Spinal cord (tissue), 10 donors: Measurements from ENCODE around the gene C19orf73. TPM values are rescaled to one million over a fixed set of nuclear protein-coding genes. Genes with fewer than 3 reads are reported as not detected.
A peak's percentile ranks its signal among the peaks of the same experiment; 100 is the strongest.

Experiments
- DNase-seq, 6 donors: peaks; one replicate each; pipeline versions ENCODE4 v3.0.0 to v3.0.0-alpha.2; 2013 to 2015; ENCODE audit warnings: low spot score in 6 of 6, low read depth in 4 of 6
- H3K27ac ChIP-seq: one replicate; pipeline ENCODE4 v1.5.1; 2013; ENCODE audit warnings: low read depth, low read length, control low read depth
- H3K27me3 ChIP-seq: one replicate; pipeline ENCODE4 v1.6.1; 2013; ENCODE audit warnings: low read length; ENCODE audit not compliant: control insufficient read depth, insufficient read depth
- H3K36me3 ChIP-seq: one replicate; pipeline ENCODE4 v1.6.1; 2013; ENCODE audit warnings: low read length; ENCODE audit not compliant: control insufficient read depth, insufficient read depth
- H3K4me1 ChIP-seq: one replicate; pipeline ENCODE4 v1.6.1; 2013; ENCODE audit warnings: low read length; ENCODE audit not compliant: control insufficient read depth, insufficient read depth
- H3K4me3 ChIP-seq: one replicate; pipeline ENCODE4 v1.5.1; 2013; ENCODE audit warnings: low read depth, low read length, control low read depth
- H3K9me3 ChIP-seq: one replicate; pipeline ENCODE4 v1.6.1; 2013; ENCODE audit warnings: low read length; ENCODE audit not compliant: control insufficient read depth, insufficient read depth
- WGBS: methylation state at CpG from one replicate; pipeline ENCODE4 v1.1.5; 2013; ENCODE audit warnings: missing lambda C conversion rate; ENCODE audit not compliant: insufficient coverage; 5-methylcytosine and 5-hydroxymethylcytosine counted together
- long read RNA-seq, 4 donors: transcript quantifications; one replicate each; lab custom pipeline, GENCODE V29; 2026
- polyA plus RNA-seq, 2 donors: library from polyadenylated mRNA; unstranded; fragments of 120-200 nt; gene quantifications; one replicate each; pipeline ENCODE4 v1.2.1, GENCODE V29; 2013; ENCODE audit not compliant: insufficient read length in 2 of 2
- total RNA-seq, 2 donors: library from RNA; depleted of rRNA in 1 of 2; stranded (reverse); fragments of 120-200 nt in 1 of 2; fragments of >200 nt in 1 of 2; gene quantifications; one replicate each; pipeline versions ENCODE4 v1.2.3 to v1.2.4, GENCODE V29; 2013 to 2014
- donor health status: healthy.

C19orf73 gene
- 1 to 10 TPM in 1 of 2 donors, under 1 TPM in 1; 0.40 to 3.1 TPM for total RNA-seq
- 1 to 10 TPM; 2.3 to 3.1 TPM for polyA plus RNA-seq
- long read RNA-seq, donor 1, transcript C19orf73-201 (1 exons, 744 nt): major isoform, 9 of 28 reads
- long read RNA-seq, donor 1, partial matches to known transcripts: 19 of 28 reads
- long read RNA-seq, donor 1, other reads (novel, unspliced or antisense): 0 of 28 reads
- long read RNA-seq, donor 2, partial matches to known transcripts: 16 of 43 reads
- long read RNA-seq, donor 2, other reads (novel, unspliced or antisense): 25 of 43 reads
- long read RNA-seq, donor 3, transcript C19orf73-201 (1 exons, 744 nt): major isoform, 8 of 8 reads
- long read RNA-seq, donor 3, partial matches to known transcripts: 0 of 8 reads
- long read RNA-seq, donor 3, other reads (novel, unspliced or antisense): 0 of 8 reads
- long read RNA-seq, donor 4, partial matches to known transcripts: 0 of 1 reads
- long read RNA-seq, donor 4, other reads (novel, unspliced or antisense): 0 of 1 reads

DNA sequence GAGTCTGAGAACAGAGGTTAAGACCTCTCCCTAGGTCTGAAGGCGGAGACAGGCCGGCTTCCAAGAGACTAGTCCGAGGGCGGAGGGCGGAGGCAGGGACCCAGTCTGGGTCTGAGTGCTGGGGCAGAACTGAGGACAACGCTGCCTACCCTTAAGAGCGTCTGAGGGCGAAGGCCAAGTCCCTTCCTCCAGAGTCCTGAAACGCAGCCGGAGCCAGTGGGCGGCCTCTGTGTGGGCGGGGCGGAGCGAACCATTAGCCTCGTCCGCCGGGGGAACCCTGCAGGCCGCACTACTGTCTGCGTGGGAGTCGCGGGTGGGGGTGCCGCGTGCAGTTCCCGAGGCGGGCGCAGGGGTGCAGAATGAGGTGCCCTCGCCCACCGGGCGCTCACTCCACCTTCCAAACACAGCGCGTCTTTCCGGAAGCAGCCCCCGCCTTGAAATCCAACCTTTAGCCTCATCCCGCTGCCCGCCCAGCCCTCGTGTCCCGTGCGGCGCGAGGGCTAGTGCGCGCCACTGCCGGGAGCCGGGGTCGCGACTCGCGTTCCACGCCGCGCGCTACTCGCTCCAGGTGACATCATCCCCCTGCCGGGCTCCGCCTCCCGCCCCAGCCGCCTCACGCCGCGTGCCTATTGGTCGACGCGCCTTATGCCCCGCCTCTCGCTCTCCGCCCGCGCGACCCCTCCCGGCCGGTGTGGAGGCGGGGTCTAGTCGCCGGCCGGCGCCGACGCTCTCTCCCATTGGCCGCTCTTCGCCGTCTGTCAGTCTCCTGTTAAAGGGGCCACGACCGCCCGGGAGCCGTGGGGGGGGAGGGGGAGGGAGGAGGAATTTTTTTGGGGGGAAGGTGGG, at the start of gene C19orf73:
C19orf73 (minus strand) TSS at position 579 of the 846 bp plus-strand sequence; CDS start at position 458, 121 bp downstream.
- Histone ChIP-seq H3K36me3 (peaks cover 18% of the 10 kb centered on the region), H3K4me1 (peaks cover 44% of the 10 kb centered on the region), H3K27ac (peak within 1 kb of the TSS; percentile 93), H3K4me3 (peak within 1 kb of the TSS; percentile 71), H3K27me3 (peaks cover 5% of the 10 kb centered on the region), H3K9me3 (no peaks in the 10 kb centered on the region)
- WGBS: under 1% methylated on average over 85 of the region's 85 CpGs
- DNase-seq: peak in 5 of 6 donors; percentile 89 to 99 (median 93)

DNA sequence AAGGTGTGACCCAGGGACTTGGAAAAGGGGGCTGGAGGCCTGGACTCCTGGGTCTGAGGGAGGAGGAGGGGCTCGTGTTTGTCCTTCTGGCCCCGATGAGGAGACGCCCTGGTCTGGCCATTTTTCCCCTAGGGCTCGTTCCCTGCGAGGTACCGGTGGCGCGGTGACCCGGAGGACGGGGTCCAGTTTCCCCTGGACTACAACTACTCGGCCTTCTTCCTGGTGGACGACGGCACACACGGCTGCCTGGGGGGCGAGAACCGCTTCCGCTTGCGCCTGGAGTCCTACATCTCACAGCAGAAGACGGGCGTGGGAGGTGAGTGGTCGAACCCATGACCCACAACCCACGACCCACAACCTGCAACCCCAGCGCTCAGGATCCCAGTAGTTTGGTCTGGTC, 49.5 kb upstream of the C19orf73 start:
- Histone ChIP-seq H3K4me1 (peaks cover 12% of the 10 kb centered on the region), H3K27ac (no peak overlapping the region), H3K4me3 (no peak overlapping the region), H3K27me3 (peaks cover 14% of the 10 kb centered on the region), H3K9me3 (no peaks in the 10 kb centered on the region), H3K36me3 (peaks cover 30% of the 10 kb centered on the region)
- no peak for DNase-seq
- 90% methylated on average over 10 of the region's 23 CpGs for WGBS

- Histone ChIP-seq H3K4me1 (peaks cover 12% of the 10 kb centered on the region), H3K9me3 (no peaks in the 10 kb centered on the region), H3K36me3 (peaks cover 26% of the 10 kb centered on the region), H3K27ac (no peak overlapping the region), H3K27me3 (peaks cover 14% of the 10 kb centered on the region), H3K4me3 (no peak overlapping the region)
- WGBS: 36% methylated on average over 14 of the region's 25 CpGs
- no peak for DNase-seq
Measured at GRCh38 chr19:49167857-49168409, 49.0 kb upstream of the C19orf73 start.

DNA sequence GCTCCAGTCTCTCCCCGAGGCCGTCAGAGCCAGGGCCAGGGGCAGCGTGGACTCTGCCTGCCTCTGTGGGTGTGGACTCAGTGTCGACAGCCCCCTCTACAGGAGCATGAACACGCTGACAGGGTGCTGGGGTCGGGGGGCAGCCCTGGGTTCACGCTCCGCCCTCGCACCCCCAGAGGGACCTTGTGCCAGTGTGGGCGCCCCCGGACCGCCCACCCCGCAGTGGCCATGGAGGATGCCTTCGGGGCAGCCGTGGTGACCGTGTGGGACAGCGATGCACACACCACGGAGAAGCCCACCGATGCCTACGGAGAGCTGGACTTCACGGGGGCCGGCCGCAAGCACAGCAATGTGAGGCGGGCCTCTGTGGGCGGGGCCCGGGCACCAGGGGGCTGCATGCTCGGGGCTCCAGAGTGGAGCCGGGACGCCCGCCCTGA, 46.9 kb upstream of the C19orf73 start:
- H3K36me3 ChIP-seq: peaks cover 16% of the 10 kb centered on the region
- no peak for DNase-seq
- peaks cover 14% of the 10 kb centered on the region for H3K27me3 ChIP-seq
- H3K9me3 ChIP-seq: no peaks in the 10 kb centered on the region
- no peak overlapping the region for H3K27ac ChIP-seq
- H3K4me3 ChIP-seq: no peak overlapping the region
- WGBS: 12% methylated on average over 30 of the region's 30 CpGs
- peaks cover 12% of the 10 kb centered on the region for H3K4me1 ChIP-seq

DNA sequence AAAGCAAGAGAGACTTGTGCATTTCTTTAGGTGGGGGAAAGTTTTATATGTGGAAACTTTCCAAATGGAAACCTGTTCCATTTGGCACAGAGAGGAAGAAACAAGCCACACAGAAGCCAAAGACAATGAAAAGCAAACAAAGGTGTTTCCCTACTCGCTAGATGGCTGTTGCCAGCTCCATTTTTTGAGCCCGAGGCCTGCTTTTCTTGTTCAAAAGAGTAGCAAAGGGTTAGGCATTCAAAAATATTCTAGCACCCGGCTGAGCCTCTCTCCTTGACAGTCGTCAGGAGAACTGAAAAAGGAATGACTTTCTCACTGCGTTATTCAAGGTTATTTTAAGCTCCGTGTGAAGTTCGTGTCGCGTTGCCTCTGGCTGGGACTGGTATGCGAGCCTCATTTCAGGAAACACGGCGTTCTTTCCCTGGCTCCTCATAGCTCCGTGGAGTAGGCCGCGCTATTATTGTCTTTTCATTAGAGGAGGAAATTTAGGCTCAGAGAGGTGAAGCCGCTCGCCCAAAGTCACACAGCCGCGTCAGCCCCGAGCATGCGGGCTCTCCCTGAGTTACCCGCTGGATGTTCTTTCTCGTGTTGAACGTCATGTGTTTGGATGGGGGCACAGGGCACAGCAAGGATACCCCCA, 46.3 kb upstream of the C19orf73 start:
- peak in 1 of 6 donors; percentile 42 for DNase-seq
- peaks cover 18% of the 10 kb centered on the region for H3K36me3 ChIP-seq
- H3K9me3 ChIP-seq: no peaks in the 10 kb centered on the region
- H3K27ac ChIP-seq: peak overlapping the region; percentile 40
- peaks cover 14% of the 10 kb centered on the region for H3K27me3 ChIP-seq
- H3K4me3 ChIP-seq: no peak overlapping the region
- H3K4me1 ChIP-seq: peaks cover 12% of the 10 kb centered on the region
- 37% methylated on average over 24 of the region's 24 CpGs for WGBS

DNA sequence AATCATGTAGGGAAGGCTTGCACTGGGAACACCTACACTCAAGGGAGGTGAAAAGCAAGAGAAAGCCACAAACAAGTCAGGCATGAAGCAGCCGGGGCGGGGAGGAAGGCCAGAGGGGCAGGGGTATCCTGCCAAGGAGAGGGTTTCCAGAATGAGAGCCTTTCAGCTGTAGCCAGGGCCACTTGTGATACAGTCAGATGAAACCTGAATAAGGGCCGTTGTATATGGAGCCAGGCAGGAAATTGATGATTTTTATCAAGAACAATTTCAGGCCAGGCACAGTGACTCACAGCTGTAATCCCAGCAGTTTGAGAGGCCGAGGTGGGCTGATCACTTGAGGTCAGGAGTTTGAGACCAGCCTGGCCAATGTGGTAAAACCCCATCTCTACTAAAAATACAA, 43.0 kb upstream of the C19orf73 start:
- Histone ChIP-seq H3K27ac (no peak overlapping the region), H3K9me3 (no peaks in the 10 kb centered on the region), H3K4me3 (no peak overlapping the region), H3K27me3 (peaks cover 14% of the 10 kb centered on the region), H3K4me1 (peaks cover 31% of the 10 kb centered on the region), H3K36me3 (peaks cover 9% of the 10 kb centered on the region)
- 51% methylated on average over 4 of the region's 4 CpGs for WGBS
- DNase-seq: no peak

- Histone ChIP-seq H3K9me3 (no peaks in the 10 kb centered on the region), H3K27me3 (peaks cover 8% of the 10 kb centered on the region), H3K4me3 (no peak overlapping the region), H3K27ac (no peak overlapping the region), H3K36me3 (peaks cover 4% of the 10 kb centered on the region), H3K4me1 (peaks cover 34% of the 10 kb centered on the region)
- DNase-seq: no peak
- WGBS: 87% methylated on average over 13 of the region's 13 CpGs
Measured at GRCh38 chr19:49160450-49161189, 41.7 kb upstream of the C19orf73 start.

GRCh38 chr19:49157445-49158224, 38.7 kb upstream of the C19orf73 start, which contains the start of gene TRPM4:
TRPM4 (plus strand) TSS chr19:49157792; CDS start chr19:49157867, 75 bp downstream.
- Histone ChIP-seq H3K9me3 (no peaks in the 10 kb centered on the region), H3K4me3 (peak within 1 kb of the TSS; percentile 82), H3K36me3 (peaks cover 4% of the 10 kb centered on the region), H3K27ac (peak within 1 kb of the TSS; percentile 57), H3K4me1 (peaks cover 39% of the 10 kb centered on the region), H3K27me3 (no peaks in the 10 kb centered on the region)
- WGBS: under 1% methylated on average over 35 of the region's 41 CpGs
- DNase-seq: peak in 4 of 6 donors; percentile 49 to 93 (median 76)
